ENCODE data around the gene CRYGD. TPM values are rescaled to one million over a fixed set of nuclear protein-coding genes. Genes with fewer than 3 reads are reported as not detected.
A peak's percentile ranks its signal among the peaks of the same experiment; 100 is the strongest.

The CRYGD gene
- total RNA-seq, 1 experiment from 2014 or later, result 4.6 TPM

DNA sequence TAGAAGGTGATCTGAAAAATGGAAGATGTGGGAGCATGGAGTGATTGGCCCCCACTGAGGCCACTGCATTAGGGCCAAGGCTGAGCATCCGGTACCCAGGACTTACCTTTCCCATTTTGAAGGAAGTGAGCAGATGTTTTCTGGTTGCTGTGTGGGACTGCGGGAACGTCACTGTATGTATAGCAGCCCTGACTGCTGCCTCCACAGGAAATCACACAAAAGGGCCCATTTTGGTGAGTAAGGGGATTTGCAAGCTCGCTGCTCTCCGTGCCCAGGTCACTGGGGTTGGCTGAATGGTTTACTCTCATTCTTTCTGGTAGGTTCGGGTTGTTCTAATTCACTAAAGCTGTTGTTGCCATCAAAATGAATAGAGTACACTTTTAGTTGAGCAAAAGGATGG is 21.7 kb upstream of the CRYGD start, which contains the start of gene CRYGB:
Gene CRYGB (minus strand): TSS at position 153 of the 400 bp plus-strand sequence. CDS start 38 bp downstream, at position 115.
- Mint-ChIP-seq H3K4me3 (no peak within 1 kb of the TSS), H3K27me3 (ENCODE audit: low read depth) (no peaks in the 10 kb centered on the region; the same call in 1 of the 2 replicates), H3K27ac (peak within 1 kb of the TSS; percentile 75), H3K36me3 (peaks cover 2% of the 10 kb centered on the region; the same call in 1 of the 2 replicates), H3K9me3 (peaks cover 12% of the 10 kb centered on the region), H3K4me1 (peaks cover 43% of the 10 kb centered on the region)
- peak; percentile 25 for ATAC-seq
- ChIA-PET CTCF (interaction anchor here (1.6 to 2.4 kb wide), 2 partner anchors 44 to 380 kb away, joined by 4 to 15 read pairs; no protein-coding TSS in a partner anchor), POLR2A (no interaction called here)
- TF ChIP-seq, protein P1, sequence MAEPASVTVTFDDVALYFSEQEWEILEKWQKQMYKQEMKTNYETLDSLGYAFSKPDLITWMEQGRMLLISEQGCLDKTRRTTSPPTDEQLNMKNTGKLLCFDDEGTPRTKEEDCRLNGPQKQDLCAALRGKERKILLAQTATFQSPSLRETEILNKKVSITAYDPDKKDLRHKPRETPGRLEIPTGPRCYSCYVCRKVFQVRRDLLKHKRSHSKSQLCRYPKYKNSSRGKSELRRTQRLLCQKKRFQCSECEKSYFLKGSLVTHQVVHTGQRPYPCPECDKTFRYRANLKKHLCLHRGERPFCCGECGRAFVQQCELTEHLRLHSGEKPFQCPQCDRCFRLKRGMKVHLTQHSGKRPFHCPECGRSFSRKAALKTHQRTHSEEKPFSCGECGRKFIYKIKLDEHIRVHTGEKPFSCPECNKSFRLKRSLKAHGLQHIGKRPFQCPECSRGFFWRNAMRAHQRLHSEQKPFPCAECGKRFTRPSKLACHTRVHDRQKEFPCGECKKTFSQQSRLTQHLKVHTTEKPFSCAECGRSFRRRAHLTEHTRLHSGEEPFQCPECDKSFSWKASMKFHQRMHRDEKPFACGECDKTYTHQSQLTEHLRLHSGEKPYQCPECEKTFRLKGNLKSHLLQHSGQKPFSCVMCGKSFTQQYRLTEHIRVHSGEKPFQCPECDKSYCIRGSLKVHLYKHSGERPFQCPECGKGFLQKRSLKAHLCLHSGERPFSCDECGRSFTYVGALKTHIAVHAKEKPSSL (CRISPR knock-in tag; conservative IDR thresholded peaks at IDR 0.05), result no peak
- TF ChIP-seq FOXP1 (CRISPR knock-in tag; IDR thresholded peaks at IDR 0.05; ENCODE audit: borderline replicate concordance) (no peak), RELA (CRISPR knock-in tag; IDR thresholded peaks at IDR 0.05; ENCODE audit: borderline replicate concordance) (no peak), ATF1 (CRISPR knock-in tag; IDR thresholded peaks at IDR 0.05) (no peak)
- TF ChIP-seq, protein P2, sequence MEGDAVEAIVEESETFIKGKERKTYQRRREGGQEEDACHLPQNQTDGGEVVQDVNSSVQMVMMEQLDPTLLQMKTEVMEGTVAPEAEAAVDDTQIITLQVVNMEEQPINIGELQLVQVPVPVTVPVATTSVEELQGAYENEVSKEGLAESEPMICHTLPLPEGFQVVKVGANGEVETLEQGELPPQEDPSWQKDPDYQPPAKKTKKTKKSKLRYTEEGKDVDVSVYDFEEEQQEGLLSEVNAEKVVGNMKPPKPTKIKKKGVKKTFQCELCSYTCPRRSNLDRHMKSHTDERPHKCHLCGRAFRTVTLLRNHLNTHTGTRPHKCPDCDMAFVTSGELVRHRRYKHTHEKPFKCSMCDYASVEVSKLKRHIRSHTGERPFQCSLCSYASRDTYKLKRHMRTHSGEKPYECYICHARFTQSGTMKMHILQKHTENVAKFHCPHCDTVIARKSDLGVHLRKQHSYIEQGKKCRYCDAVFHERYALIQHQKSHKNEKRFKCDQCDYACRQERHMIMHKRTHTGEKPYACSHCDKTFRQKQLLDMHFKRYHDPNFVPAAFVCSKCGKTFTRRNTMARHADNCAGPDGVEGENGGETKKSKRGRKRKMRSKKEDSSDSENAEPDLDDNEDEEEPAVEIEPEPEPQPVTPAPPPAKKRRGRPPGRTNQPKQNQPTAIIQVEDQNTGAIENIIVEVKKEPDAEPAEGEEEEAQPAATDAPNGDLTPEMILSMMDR (IDR thresholded peaks at IDR 0.05), result no peak
- TF ChIP-seq, protein P3, sequence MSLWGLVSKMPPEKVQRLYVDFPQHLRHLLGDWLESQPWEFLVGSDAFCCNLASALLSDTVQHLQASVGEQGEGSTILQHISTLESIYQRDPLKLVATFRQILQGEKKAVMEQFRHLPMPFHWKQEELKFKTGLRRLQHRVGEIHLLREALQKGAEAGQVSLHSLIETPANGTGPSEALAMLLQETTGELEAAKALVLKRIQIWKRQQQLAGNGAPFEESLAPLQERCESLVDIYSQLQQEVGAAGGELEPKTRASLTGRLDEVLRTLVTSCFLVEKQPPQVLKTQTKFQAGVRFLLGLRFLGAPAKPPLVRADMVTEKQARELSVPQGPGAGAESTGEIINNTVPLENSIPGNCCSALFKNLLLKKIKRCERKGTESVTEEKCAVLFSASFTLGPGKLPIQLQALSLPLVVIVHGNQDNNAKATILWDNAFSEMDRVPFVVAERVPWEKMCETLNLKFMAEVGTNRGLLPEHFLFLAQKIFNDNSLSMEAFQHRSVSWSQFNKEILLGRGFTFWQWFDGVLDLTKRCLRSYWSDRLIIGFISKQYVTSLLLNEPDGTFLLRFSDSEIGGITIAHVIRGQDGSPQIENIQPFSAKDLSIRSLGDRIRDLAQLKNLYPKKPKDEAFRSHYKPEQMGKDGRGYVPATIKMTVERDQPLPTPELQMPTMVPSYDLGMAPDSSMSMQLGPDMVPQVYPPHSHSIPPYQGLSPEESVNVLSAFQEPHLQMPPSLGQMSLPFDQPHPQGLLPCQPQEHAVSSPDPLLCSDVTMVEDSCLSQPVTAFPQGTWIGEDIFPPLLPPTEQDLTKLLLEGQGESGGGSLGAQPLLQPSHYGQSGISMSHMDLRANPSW (CRISPR knock-in tag; conservative IDR thresholded peaks at IDR 0.05; ENCODE audit: low read depth), result no peak
- TF ChIP-seq, protein P4, sequence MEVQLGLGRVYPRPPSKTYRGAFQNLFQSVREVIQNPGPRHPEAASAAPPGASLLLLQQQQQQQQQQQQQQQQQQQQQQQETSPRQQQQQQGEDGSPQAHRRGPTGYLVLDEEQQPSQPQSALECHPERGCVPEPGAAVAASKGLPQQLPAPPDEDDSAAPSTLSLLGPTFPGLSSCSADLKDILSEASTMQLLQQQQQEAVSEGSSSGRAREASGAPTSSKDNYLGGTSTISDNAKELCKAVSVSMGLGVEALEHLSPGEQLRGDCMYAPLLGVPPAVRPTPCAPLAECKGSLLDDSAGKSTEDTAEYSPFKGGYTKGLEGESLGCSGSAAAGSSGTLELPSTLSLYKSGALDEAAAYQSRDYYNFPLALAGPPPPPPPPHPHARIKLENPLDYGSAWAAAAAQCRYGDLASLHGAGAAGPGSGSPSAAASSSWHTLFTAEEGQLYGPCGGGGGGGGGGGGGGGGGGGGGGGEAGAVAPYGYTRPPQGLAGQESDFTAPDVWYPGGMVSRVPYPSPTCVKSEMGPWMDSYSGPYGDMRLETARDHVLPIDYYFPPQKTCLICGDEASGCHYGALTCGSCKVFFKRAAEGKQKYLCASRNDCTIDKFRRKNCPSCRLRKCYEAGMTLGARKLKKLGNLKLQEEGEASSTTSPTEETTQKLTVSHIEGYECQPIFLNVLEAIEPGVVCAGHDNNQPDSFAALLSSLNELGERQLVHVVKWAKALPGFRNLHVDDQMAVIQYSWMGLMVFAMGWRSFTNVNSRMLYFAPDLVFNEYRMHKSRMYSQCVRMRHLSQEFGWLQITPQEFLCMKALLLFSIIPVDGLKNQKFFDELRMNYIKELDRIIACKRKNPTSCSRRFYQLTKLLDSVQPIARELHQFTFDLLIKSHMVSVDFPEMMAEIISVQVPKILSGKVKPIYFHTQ (CRISPR knock-in tag; IDR thresholded peaks at IDR 0.05), result no peak
- DNase-seq (ENCODE audit: low spot score), result no peak

DNA sequence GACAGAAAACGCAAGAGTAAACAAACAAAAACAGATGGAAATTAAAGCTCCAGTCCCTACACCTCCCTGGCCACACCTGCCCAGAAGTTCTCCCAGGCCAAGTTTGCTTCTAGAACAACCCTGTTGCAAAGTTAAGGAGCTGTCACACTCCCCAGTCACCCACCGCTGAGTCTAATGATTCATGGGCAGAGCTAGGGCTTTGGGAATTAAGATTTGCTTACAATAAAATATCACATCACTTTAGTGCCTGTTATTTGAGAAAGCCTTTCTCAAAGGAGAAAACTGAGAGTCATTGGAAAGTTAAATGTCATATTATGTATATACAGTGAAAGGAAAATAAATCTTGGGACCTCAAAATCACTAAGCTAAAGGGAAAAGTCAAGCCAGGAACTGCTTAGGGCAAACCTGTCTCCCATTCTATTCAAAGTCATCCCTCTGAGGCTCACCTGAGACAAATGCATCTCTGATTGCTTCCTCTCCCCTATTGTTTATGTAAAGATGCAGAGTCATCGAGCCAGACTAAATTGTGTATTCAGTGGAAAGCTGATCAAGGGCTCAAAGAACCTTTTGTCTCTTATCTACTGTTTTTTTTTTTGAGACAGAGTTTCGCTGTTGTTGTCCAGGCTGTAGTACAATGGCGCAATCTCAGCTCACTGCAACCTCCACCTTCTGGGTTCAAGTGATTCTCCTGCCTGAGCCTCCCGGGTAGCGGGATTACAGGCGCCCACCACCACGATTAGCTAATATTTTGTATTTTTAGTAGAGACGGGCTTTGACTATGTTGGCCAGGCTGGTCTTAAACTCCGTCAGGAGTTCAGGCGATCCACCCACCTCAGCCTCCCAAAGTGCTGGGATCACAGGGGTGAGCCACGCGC is 18.8 kb upstream of the CRYGD start:
- TF ChIP-seq SMAD3 (CRISPR knock-in tag; IDR thresholded peaks at IDR 0.05; ENCODE audit: borderline replicate concordance) (no peak), ZNF263 (CRISPR knock-in tag; IDR thresholded peaks at IDR 0.05; ENCODE audit: low read depth) (no peak), NFE2L1 (CRISPR knock-in tag; IDR thresholded peaks at IDR 0.05) (peak; percentile 52), ZNF232 (CRISPR knock-in tag; IDR thresholded peaks at IDR 0.05) (no peak), FOXJ3 (CRISPR knock-in tag; IDR thresholded peaks at IDR 0.05; ENCODE audit: borderline replicate concordance) (no peak), GABPB1 (CRISPR knock-in tag; IDR thresholded peaks at IDR 0.05) (peak; percentile 45; the same call in 1 of the 2 replicates), EMX1 (CRISPR knock-in tag; IDR thresholded peaks at IDR 0.05) (no peak), ELF4 (CRISPR knock-in tag; IDR thresholded peaks at IDR 0.05; ENCODE audit: low read depth) (no peak), MXD4 (CRISPR knock-in tag; IDR thresholded peaks at IDR 0.05; ENCODE audit: borderline replicate concordance) (no peak)
- TF ChIP-seq, protein P5, sequence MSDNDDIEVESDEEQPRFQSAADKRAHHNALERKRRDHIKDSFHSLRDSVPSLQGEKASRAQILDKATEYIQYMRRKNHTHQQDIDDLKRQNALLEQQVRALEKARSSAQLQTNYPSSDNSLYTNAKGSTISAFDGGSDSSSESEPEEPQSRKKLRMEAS (CRISPR knock-in tag; IDR thresholded peaks at IDR 0.05), result no peak
- TF ChIP-seq, protein P6, sequence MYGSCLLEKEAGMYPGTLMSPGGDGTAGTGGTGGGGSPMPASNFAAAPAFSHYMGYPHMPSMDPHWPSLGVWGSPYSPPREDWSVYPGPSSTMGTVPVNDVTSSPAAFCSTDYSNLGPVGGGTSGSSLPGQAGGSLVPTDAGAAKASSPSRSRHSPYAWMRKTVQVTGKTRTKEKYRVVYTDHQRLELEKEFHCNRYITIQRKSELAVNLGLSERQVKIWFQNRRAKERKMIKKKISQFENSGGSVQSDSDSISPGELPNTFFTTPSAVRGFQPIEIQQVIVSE (CRISPR knock-in tag; IDR thresholded peaks at IDR 0.05; ENCODE audit: borderline replicate concordance), result no peak
- CTCF ChIA-PET, result interaction anchor here (0.7 to 2.7 kb wide), 6 partner anchors 19 to 111 kb away, joined by 3 to 12 read pairs (median 5); partner anchors contain the start of genes CRYGD and IDH1
- H3K36me3 Mint-ChIP-seq, result peaks cover 18% of the 10 kb centered on the region
- no peak for DNase-seq (ENCODE audit: low spot score)
- POLR2A ChIA-PET, result interaction anchor here (0.6 kb wide), 1 partner anchor 25 kb away, joined by 6 read pairs; no protein-coding TSS in a partner anchor
- H3K9me3 Mint-ChIP-seq, result peaks cover 21% of the 10 kb centered on the region
- peaks cover 37% of the 10 kb centered on the region for H3K4me1 Mint-ChIP-seq
- H3K27me3 Mint-ChIP-seq (ENCODE audit: low read depth), result no peaks in the 10 kb centered on the region; the same call in 1 of the 2 replicates
- H3K27ac Mint-ChIP-seq, result peak overlapping the region; percentile 90
- no peak overlapping the region for H3K4me3 Mint-ChIP-seq
- ATAC-seq, result peak; percentile 68
